Stomach (tissue), 9 donors: Measurements from ENCODE around the gene REG1B. TPM values are rescaled to one million over a fixed set of nuclear protein-coding genes. Genes with fewer than 3 reads are reported as not detected.
A peak's percentile ranks its signal among the peaks of the same experiment; 100 is the strongest.
"Not testable (repeated sequence)": the region's sequence is repeated elsewhere in the genome, so short reads cannot be mapped to it uniquely, and the experiment has no call there.

ENCODE experiments used
- DNase-seq, 2 donors: peaks; one replicate each; pipeline versions ENCODE4 v3.0.0 to v3.0.0-alpha.2; 2013 to 2019
- H3K27ac ChIP-seq, 5 donors: fragments of 200-600 bp in 4 of 5; sonication (generic) in 4 of 5; one replicate each; pipeline ENCODE4 v1.5.1; 2013 to 2019; ENCODE audit warnings: mild to moderate bottlenecking in 1 of 5, moderate library complexity in 1 of 5
- H3K27me3 ChIP-seq, 3 donors: fragments of 200-600 bp; sonication (generic); one replicate each; pipeline ENCODE4 v1.5.1; 2017 to 2019; ENCODE audit warnings: mixed run types in 1 of 3
- H3K36me3 ChIP-seq, 4 donors: fragments of 200-600 bp; sonication (generic); 1 replicate in 3 of 4; 2 replicates in 1 of 4; pipeline ENCODE4 v1.5.1; 2016 to 2019
- H3K4me1 ChIP-seq, 4 donors: fragments of 200-600 bp; sonication (generic); one replicate each; pipeline ENCODE4 v1.5.1; 2016 to 2019
- H3K4me3 ChIP-seq, 4 donors: fragments of 200-600 bp; sonication (generic) in 3 of 4; one replicate each; pipeline ENCODE4 v1.5.1; 2016 to 2019; ENCODE audit warnings: mild to moderate bottlenecking in 1 of 4
- H3K9me3 ChIP-seq, 4 donors: fragments of 200-600 bp; sonication (generic); one replicate each; pipeline ENCODE4 v1.5.1; 2016 to 2019
- EP300 ChIP-seq: sonication (generic); formaldehyde crosslinking; IDR thresholded peaks from one replicate; pipeline ENCODE4 v1.6.1; 2017; ENCODE audit warnings: antibody characterized with exemption
- POLR2A ChIP-seq, 4 donors: fragments of 450-650 bp; IDR thresholded peaks; one replicate each; pipeline ENCODE4 v1.6.1; 2016; ENCODE audit warnings: antibody characterized with exemption in 4 of 4, control low read depth in 2 of 4, mild to moderate bottlenecking in 1 of 4, moderate library complexity in 1 of 4
- POLR2AphosphoS5 ChIP-seq, 3 donors: sonication (generic); formaldehyde crosslinking; IDR thresholded peaks; one replicate each; pipeline ENCODE4 v1.6.1; 2016; ENCODE audit warnings: antibody characterized with exemption in 3 of 3
- WGBS, 5 donors: extraction: QIAGEN DNeasy Blood & Tissue Kit in 3 of 5; methylation state at CpG; one replicate each; pipeline versions ENCODE4 v1.1.5 to v1.1.7; 2013 to 2018; 5-methylcytosine and 5-hydroxymethylcytosine counted together
- intact Hi-C: fragments of 100-400 bp; cut with DNase I; formaldehyde crosslinking; loops from one replicate; pipeline ENCODE4 v1.15.1; 2023; ENCODE audit warnings: low total_unique reads
- polyA plus RNA-seq, 3 donors: library from polyadenylated mRNA; stranded (reverse); fragments of 200-250 nt; gene quantifications; one replicate each; pipeline ENCODE4 v1.2.3, GENCODE V29; 2013
- total RNA-seq, 5 donors: library from RNA; depleted of rRNA; stranded (reverse); fragments of >200 nt; gene quantifications; one replicate each; pipeline versions ENCODE4 v1.1.0 to v1.2.3, GENCODE V29; 2014 to 2016
- TF ChIP-seq, protein P1 (sequence below), 7 experiments: fragments of 450-650 bp in 4 of 7; fragments of 200-600 bp in 3 of 7; sonication (generic) in 3 of 7; IDR thresholded peaks; one replicate each; pipeline ENCODE4 v1.5.1; 2016 to 2019; ENCODE audit warnings: antibody characterized with exemption in 7 of 7, control low read depth in 2 of 7, mild to moderate bottlenecking in 1 of 7
- donor health status: healthy with polysubstance abuse.
- donor health status: Bipolar disorder and iron deficiency.
- donor health status: healthy.

Gene REG1B
- total and polyA plus RNA-seq, 8 donors: 1.7 to 52.9 (median 6.2) TPM; not detected in 5

DNA sequence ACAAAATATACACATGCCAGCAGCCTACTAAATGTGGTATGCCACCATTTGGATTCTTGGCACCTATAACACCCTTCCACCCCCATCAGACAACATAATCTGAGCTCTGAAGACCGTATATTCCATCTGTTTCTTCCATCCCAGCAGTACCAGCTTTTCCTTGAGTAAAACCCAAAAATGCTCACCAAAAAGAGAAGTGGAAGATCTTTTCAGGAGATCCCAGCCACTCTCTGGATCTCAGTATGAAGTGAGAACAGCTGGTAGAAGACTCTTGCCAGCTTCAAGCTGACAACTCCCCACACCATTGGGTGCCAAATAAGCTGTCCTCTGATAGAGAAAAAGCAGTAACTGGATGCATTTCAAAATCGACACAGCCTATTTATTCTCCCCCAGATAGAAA lies 22.6 kb downstream of the REG1B start:
- DNase-seq: no peak
- H3K4me1 ChIP-seq: no peaks in the 10 kb centered on the region
- no peak overlapping the region for H3K4me3 ChIP-seq
- intact Hi-C loops: no loop called here
- H3K9me3 ChIP-seq: no peaks in the 10 kb centered on the region
- WGBS, 5 donors: 70 to 91% (median 84%) methylated on average over 2 of the region's 2 CpGs
- no peak overlapping the region for H3K27ac ChIP-seq
- no peaks in the 10 kb centered on the region for H3K27me3 ChIP-seq
- TF ChIP-seq POLR2A (IDR thresholded peaks at IDR 0.05): no peak
- no peaks in the 10 kb centered on the region for H3K36me3 ChIP-seq

GRCh38 chr2:79054769-79055168 lies 33.0 kb downstream of the REG1B start:
- H3K4me3 ChIP-seq, H3K4me1 ChIP-seq, intact Hi-C loops, DNase-seq, H3K36me3 ChIP-seq, H3K27me3 ChIP-seq, H3K27ac ChIP-seq, H3K9me3 ChIP-seq: not testable (repeated sequence)
- WGBS, 5 donors: 58 to 76% (median 69%) methylated on average over 4 to 5 of the region's 5 CpGs

- H3K4me3 ChIP-seq, H3K27me3 ChIP-seq, H3K4me1 ChIP-seq, H3K27ac ChIP-seq, H3K36me3 ChIP-seq, H3K9me3 ChIP-seq, intact Hi-C loops: not testable (repeated sequence)
- peak in 1 of 2 donors; percentile 36 for DNase-seq
- WGBS, 5 donors: 45 to 71% (median 60%) methylated on average over 4 to 5 of the region's 5 CpGs
Observed at GRCh38 chr2:79053486-79053885, 34.3 kb downstream of the REG1B start.

DNA sequence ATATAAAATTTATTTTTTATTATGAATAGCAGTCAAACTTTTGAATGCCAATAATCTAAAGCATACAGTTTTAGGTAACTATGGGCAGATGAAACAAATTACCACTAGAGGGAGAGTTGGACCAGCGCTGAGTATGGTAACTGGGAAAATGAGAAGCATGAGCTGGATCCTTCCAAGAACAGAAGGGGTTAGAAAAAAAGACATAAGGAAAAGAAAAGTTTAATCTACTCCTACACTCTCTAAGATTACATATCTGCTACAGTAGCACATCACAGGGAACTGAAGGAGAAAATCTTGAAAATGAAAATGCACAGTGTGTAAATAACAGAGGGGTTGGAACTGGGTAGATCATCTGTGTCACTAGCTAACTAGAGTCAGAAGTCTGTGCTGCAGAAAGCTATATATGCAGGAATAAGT lies 46.8 kb downstream of the REG1B start:
- no peak overlapping the region for H3K27ac ChIP-seq
- H3K36me3 ChIP-seq: no peaks in the 10 kb centered on the region
- TF ChIP-seq, protein P1, sequence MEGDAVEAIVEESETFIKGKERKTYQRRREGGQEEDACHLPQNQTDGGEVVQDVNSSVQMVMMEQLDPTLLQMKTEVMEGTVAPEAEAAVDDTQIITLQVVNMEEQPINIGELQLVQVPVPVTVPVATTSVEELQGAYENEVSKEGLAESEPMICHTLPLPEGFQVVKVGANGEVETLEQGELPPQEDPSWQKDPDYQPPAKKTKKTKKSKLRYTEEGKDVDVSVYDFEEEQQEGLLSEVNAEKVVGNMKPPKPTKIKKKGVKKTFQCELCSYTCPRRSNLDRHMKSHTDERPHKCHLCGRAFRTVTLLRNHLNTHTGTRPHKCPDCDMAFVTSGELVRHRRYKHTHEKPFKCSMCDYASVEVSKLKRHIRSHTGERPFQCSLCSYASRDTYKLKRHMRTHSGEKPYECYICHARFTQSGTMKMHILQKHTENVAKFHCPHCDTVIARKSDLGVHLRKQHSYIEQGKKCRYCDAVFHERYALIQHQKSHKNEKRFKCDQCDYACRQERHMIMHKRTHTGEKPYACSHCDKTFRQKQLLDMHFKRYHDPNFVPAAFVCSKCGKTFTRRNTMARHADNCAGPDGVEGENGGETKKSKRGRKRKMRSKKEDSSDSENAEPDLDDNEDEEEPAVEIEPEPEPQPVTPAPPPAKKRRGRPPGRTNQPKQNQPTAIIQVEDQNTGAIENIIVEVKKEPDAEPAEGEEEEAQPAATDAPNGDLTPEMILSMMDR (IDR thresholded peaks at IDR 0.05): peak in 3 of 7 experiments; percentile 30 to 51 (median 44)
- no peak for TF ChIP-seq POLR2AphosphoS5 (IDR thresholded peaks at IDR 0.05)
- 6 to 17% (median 7%) methylated on average over 1 of the region's 1 CpG for WGBS, 5 donors
- H3K9me3 ChIP-seq: no peaks in the 10 kb centered on the region
- no peaks in the 10 kb centered on the region for H3K4me1 ChIP-seq
- H3K27me3 ChIP-seq: no peaks in the 10 kb centered on the region
- intact Hi-C loops: no loop called here
- no peak overlapping the region for H3K4me3 ChIP-seq
- DNase-seq: peak in 1 of 2 donors; percentile 58

GRCh38 chr2:79039944-79040343 lies 47.8 kb downstream of the REG1B start:
- TF ChIP-seq, protein P1 (IDR thresholded peaks at IDR 0.05): no peak
- TF ChIP-seq POLR2AphosphoS5 (IDR thresholded peaks at IDR 0.05): no peak
- no peak for TF ChIP-seq EP300
- TF ChIP-seq POLR2A (IDR thresholded peaks at IDR 0.05): no peak
- intact Hi-C loops: no loop called here
- WGBS, 5 donors: 60 to 72% (median 63%) methylated on average over 3 of the region's 3 CpGs
- DNase-seq: no peak
- no peaks in the 10 kb centered on the region for H3K36me3 ChIP-seq
- H3K27ac ChIP-seq: no peak overlapping the region
- no peaks in the 10 kb centered on the region for H3K27me3 ChIP-seq
- no peaks in the 10 kb centered on the region for H3K9me3 ChIP-seq
- H3K4me1 ChIP-seq: no peaks in the 10 kb centered on the region
- H3K4me3 ChIP-seq: no peak overlapping the region

Other genes starting within 250 kb of the REG1B start
- gene REG3G, start 62.3 kb downstream of the REG1B start, total RNA-seq: not detected
- 1 to 10 TPM in 1 of 3 donors, under 1 TPM in 1, not detected in 1; 0.40 to 6.9 TPM for gene REG3G, start 62.3 kb downstream of the REG1B start, polyA plus RNA-seq
- 1,000 to 10,000 TPM in 1 of 5 donors, 100 to 1,000 TPM in 1, 10 to 100 TPM in 1, 1 to 10 TPM in 1, not detected in 1; 2.3 to 1,175 (median 170) TPM for gene REG1A, start 32.5 kb upstream of the REG1B start, total RNA-seq
- gene REG1A, start 32.5 kb upstream of the REG1B start, polyA plus RNA-seq: 1,000 to 10,000 TPM in 2 of 3 donors, 100 to 1,000 TPM in 1; 462 to 3,714 (median 1,155) TPM
- gene REG3A, start 71.8 kb upstream of the REG1B start, total RNA-seq: 100 to 1,000 TPM in 1 of 5 donors, 1 to 10 TPM in 2, not detected in 2; 3.1 to 381 (median 9.8) TPM
- gene REG3A, start 71.8 kb upstream of the REG1B start, polyA plus RNA-seq: 100 to 1,000 TPM in 1 of 3 donors, 10 to 100 TPM in 1, 1 to 10 TPM in 1; 4.4 to 120 (median 73.4) TPM